HG03139 (cell line): ENCODE measurements around the gene ATP4B.

Experiments
- ATAC-seq: cut with Tn5 transposase; IDR thresholded peaks from one replicate; pipeline ENCODE4 v1.9.1; 2021; ENCODE audit not compliant: unreplicated experiment

Gene ATP4B

DNA sequence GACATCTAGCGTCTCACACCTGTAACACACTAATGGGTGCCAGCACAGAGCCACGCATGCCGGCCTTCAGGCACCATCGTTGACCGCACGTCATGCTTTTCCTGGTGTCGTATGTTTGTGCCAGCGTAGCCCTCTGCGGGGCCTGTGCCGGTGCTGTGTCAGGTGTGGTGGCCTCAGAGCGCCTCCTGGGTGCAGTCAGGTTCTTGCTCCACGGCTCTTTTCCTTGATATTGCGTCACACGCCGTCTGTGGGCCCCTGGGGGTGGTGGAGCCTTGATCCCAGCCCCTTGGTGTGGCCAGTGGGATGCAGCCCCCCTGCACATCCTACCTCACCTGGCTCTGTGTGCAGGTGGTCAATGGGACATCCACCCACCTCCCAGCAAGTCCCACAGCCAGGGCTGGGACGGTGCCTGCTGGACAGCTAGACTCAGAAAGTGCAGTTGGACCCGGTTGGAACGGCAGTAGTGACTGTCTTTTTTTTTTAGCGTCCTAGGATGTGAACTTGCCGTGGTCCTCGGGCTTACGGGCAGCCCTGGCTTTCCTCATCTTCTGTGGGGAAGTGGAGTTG is 48.9 kb downstream of the ATP4B start:
- no peak for ATAC-seq

DNA sequence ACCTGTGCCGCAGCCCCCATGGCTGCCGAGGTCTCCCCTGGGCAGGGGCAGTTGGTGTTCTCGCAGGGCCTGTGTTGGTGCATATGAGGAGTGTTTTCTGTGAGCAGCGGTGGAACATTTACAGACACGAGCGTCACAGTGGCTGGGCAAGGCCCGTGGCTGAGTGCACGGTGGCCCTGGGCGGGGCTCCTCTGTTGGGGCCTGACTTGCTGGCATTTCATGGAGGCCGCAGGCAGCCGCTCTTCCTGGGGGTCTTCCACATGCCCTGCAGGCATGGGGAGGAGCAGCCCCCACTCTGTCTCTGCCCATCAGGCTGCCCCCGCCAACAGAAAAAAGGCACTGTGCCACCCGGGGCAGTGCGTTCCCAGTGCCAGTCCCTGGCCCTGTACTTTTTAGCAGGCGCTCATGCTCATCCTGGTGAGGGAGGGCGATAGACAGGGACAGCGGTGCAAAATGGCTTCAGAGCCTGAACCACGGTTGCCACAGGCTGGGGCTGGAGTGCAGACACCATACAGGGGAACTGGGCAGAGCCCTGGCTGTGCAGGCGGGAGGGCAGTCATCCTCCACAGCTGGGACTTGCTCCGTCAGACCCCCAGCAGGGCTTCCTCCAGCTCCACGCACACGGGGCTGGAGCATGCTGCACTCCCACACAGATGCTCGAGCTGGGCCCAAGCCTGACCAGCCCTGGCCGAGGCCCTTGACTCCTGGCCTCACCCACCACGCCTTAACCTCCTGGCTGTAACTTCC is 49.9 kb downstream of the ATP4B start:
- ATAC-seq: no peak

DNA sequence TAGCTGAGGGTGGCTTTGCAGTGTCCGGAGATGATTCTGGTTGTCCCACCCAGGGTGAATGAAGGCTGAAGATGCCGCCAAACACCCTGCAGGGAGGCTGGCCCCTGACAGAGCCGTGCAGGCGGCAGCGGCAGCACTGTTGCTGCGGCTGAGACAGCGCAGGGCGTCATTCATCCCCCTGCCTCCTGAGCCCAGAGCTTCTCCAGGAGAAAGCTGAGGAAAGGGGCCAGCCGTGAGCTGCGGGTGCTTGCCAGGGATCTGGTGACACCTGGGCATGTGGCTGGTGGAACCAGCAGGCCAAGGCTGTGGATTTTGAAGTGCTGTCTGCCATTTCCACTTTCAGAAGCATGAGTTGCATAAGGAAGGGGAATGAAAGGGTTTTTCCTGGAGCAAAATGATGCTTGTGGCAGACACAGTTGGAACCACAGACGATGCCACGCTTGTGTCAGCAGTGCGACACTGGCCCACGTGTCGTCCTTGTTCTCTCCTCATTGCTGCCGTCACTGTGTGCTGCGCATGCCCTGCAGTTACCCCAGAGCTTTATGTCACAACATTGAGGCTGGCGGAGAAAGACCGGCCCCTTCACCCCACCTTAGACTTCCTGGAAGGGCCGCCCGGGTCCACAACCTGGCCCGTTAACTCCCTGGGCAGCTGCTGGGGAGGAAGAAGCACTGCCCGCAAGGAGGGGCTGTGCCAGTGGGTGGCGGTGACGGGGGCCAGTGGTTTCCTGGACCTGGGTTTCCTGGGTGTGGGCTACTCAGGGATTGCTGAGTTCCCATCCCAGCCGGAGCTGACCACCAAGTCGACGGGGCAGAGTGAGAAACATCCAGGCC is 50.7 kb downstream of the ATP4B start:
- ATAC-seq: no peak

DNA sequence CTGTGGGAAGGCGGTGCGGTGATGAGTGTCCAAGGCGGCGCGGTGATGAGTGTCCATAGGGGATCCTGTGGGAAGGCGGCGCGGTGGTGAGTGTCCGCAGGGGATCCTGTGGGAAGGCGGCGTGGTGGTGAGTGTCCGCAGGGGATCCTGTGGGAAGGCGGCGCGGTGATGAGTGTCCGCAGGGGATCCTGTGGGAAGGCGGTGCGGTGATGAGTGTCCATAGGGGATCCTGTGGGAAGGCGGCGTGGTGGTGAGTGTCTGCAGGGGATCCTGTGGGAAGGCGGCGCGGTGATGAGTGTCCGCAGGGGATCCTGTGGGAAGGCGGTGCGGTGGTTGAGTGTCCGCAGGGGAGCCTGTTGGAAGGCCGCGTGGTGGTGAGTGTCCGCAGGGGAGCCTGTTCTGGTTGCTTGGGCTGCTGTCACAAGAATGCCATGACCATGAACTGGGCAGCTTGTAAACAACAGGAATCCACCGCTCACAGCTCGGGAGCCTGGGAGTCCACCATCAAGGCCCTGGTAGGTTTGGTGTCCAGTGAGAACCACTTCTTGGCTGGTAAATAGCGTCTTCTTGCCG is 52.0 kb downstream of the ATP4B start:
- ATAC-seq: no peak

DNA sequence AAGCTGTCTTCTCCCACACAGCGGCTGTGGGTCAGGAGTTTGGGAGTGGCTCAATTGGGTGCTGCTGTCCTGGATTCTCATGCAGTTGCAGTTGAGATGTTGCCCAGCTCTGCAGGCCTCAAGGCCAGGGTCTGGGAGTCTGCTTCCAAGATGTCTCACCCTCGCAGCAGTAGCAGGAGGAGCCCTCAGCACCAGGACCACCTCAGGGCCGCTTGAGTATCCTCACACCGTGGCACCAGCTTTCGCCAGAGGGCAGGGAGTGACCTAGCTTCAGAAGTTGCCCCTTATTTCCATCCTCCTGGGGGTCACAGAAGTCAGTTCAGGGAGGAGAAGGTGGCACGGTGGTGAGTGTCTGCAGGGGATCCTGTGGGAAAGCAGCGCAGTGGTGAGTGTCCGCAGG is 52.5 kb downstream of the ATP4B start:
- no peak for ATAC-seq

DNA sequence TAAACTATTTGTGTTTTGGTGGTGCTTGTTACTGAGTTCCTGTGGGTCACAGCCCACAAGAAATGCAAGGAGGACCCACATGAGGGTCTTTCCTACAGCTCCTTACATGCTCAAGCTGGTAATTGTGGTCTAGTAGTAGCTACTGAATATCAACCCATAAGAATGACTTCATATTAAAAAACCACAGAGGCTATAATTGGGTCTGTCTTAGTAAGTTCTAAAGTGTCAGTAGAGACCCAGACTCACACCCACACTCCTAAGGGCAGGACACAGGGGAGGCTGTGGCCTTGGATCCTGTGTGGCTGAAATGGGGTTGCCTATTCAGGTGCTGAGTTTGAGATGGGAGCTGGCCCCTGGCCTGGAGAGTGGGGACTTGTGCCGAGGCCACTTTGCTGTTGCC is 53.8 kb downstream of the ATP4B start:
- ATAC-seq: no peak

DNA sequence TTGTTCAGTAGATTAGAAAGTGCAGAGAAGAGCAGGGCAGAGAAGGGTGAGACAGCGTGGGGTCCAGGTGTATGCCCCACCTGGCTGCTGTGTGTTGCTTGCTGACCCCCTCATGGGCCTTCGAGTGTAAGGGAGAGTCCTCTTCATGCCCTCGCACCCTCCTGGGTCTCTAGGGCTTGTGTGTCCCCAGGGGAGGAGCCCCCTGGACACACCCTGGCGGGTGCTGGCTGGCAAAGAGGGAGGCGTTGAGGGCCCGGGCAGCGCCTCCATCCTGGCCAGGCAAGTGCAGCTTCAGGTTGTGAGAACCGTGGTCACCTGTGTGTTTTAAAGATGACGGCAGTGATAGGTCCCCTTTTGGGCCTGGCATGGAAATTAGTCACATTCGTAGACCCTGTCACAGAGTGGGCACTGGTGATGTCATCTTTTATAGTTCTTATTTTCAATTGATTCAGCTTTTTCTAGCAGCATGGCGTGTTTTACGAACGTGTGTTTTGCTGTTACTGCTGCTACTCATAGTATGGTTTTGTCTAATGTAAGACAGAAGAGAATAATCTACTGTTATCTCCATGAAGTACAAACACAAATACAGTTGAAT is 54.8 kb downstream of the ATP4B start:
- ATAC-seq: no peak

DNA sequence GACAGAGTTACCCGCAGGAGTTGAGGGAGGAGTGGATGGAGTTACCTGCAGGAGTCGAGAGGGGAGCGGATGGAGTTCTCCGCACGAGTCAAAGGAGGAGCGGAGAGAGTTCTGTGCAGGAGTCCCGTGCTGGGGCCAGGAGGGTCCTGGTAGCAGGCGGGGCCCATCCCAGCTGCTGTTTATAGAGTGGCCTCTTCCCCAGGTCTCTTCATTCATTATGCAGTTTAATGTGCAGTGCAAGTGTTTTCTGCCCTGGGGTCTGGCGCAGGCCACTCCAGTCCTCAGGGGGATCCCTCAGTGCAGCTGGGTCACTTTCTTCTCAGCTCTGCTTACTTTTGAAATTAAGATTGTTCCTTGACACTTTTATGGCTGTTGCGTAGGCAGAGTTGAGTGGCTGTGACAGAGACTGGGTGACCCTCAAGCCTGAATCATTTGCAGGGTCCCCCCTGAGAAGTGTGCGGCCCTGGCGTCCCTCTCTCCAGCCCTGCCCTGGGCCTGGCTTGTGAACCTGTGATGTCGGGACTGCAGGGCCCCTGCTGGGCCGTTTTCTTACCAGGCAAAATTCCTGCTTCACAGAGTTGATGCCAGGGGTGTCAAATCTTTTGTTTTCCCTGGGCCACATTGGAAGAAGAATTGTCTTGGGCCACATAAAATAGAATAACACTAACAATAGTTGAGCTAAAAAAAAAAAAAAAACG is 55.6 kb downstream of the ATP4B start:
- no peak for ATAC-seq

DNA sequence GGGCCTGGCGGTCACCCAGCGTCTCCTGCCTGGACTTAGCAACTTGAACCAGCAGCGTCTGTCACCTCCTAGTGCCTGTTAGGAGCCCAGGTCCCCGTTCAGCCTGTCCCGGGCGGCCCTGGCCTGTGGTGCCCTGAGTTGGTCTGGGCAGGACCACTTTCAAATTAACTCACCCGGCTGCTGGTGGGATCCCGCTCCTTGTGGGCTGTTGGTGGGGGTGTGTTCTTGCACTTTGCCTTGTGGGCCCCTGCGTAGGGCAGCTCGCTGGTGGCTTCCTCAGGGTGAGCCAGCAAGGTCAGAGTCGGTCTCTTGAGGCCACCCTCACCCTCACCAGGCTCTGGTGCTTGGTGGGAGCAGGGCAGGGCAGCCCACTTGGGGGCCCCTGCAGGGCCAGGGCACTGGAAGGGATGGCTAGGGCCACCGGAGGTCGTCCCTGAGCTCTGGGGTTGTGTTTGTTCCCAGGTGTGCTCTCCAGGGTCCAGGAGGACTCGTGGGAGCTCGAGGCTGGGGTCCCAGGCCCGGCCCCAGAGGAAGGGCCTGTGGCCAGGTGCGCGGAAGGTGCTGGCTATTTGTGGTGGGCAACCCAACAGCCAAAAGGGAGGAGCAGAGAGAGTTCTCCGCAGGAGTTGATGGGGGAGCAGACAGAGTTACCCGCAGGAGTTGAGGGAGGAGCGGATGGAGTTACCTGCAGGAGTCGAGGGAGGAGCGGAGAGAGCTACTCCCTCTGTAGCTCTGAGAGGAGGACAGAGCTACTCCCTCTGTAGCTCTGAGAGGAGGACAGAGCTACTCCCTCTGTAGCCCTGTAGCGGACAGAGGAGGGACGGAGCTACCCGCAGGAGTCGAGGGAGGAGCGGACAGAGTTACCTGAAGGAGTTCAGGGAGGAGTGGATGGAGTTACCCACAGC is 56.6 kb downstream of the ATP4B start:
- no peak for ATAC-seq

DNA sequence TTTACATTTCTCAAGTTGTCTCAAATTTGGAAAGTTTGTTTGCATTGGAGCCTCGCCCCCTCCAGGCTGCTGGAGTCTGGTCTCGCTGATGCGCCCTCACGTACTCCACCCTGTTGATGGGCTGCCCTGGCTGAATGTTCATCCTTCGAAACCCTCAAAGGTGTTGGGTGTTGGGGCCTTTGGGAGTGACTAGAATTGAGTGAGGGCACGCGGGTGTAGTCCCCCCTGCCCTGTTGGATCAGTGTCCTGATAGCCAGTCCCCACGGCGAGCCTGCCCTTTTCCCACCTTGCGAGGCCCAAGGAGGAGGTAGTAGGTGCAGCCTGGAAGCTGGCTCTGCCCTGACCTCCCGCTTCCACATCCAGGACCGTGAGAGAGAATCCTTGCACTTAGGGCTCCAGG is 58.6 kb downstream of the ATP4B start:
- no peak for ATAC-seq
